ENCODE measurements around the gene ACBD6. TPM values are rescaled to one million over a fixed set of nuclear protein-coding genes. Genes with fewer than 3 reads are reported as not detected.

The ACBD6 gene
- total and polyA plus RNA-seq, 10 of the 15 experiments (the other 5 are each of a cell fraction or from before 2014, with no cell fraction given): 15.0 to 67.3 (median 55.0) TPM

GRCh38 chr1:180534214-180534613, 31.8 kb upstream of the ACBD6 start:
- Histone ChIP-seq H3K4me2 (ENCODE audit: control insufficient read depth, insufficient read depth) (no peak overlapping the region), H2AFZ (ENCODE audit: control insufficient read depth, low read depth, low read length) (no peak overlapping the region; the same call in 1 of the 2 replicates), H3K27me3 (replicated peaks in 1 of 2; ENCODE audit: control insufficient read depth in 2 of 2, insufficient read depth in 2 of 2, low read length in 1 of 2) (peaks cover 0 to 2% of the 10 kb centered on the region in 2 experiments; a peak in 2 of 4 replicates), H3K4me1 (ENCODE audit: control insufficient read depth, insufficient read depth, low read length) (no peaks in the 10 kb centered on the region), H3K9ac (ENCODE audit: control insufficient read depth, insufficient read depth, low read length) (no peak overlapping the region), H3K79me2 (ENCODE audit: control insufficient read depth, insufficient read depth, low read length) (no peaks in the 10 kb centered on the region), H4K20me1 (ENCODE audit: control insufficient read depth, insufficient read depth) (no peaks in the 10 kb centered on the region), H3K36me3 (ENCODE audit: control insufficient read depth in 2 of 2, insufficient read depth in 2 of 2, low read length in 1 of 2) (no peaks in the 10 kb centered on the region), H3K9me3 (replicated peaks; ENCODE audit: control insufficient read depth, insufficient read depth, low read length) (no peaks in the 10 kb centered on the region), H3K4me3 (no peak overlapping the region), H3K27ac (ENCODE audit: control insufficient read depth, insufficient read depth) (no peak overlapping the region)
- TF ChIP-seq CUX1 (IDR thresholded peaks at IDR 0.05; ENCODE audit: insufficient replicate concordance, low read depth, low read length) (no peak), MXI1 (IDR thresholded peaks at IDR 0.05; ENCODE audit: low read depth, low read length) (no peak), ZNF24 (IDR thresholded peaks at IDR 0.05) (no peak), KAT2A (conservative IDR thresholded peaks at IDR 0.05; ENCODE audit: control insufficient read depth, low read depth, low read length) (no peak), ZNF207 (IDR thresholded peaks at IDR 0.05; ENCODE audit: borderline replicate concordance) (no peak), SIX5 (IDR thresholded peaks at IDR 0.05; ENCODE audit: low read depth, low read length, severe bottlenecking) (no peak), ZBED1 (IDR thresholded peaks at IDR 0.05; ENCODE audit: borderline replicate concordance) (no peak)
- ChIA-PET RAD21 (ENCODE audit: unreplicated experiment) (interaction anchor here (1.3 to 9.3 kb wide), 3 partner anchors 244 to 329 kb away, joined by 3 to 156 read pairs (median 4); no protein-coding TSS in a partner anchor), CTCF (interaction anchor here (0.9 to 17.1 kb wide), 6 partner anchors 11 to 545 kb away, joined by 3 to 373 read pairs (median 7); partner anchors contain the start of gene XPR1), SMC1A (ENCODE audit: uncharacterized antibody, unreplicated experiment) (interaction anchor here (1.3 to 14.5 kb wide), 7 partner anchors 10 to 329 kb away, joined by 3 to 247 read pairs (median 4); partner anchors contain the start of gene XPR1), POLR2A (no interaction called here)
- no peak for ATAC-seq
- in situ Hi-C loops (cut with MboI) (loop anchor here (10.0 kb wide), 1 partner anchor 631 kb away; no protein-coding TSS in a partner anchor), intact Hi-C loops (cut with micrococcal nuclease; ENCODE audit: unreplicated experiment) (no loop called here)
- no peak for DNase-seq (ENCODE audit: low read depth, low spot score)
- BruUV-seq (replicated peaks): no TSS peak
- WGBS (ENCODE audit: insufficient coverage, insufficient replicate concordance, low lambda C conversion rate, missing lambda C conversion rate): 73% methylated on average over 7 of the region's 7 CpGs
- FAIRE-seq: no peak

Measured in GM12878 (cell line).